ENCODE data around the gene USH1G.
A peak's percentile ranks its signal among the peaks of the same experiment; 100 is the strongest.
"Not testable (repeated sequence)": the region's sequence is repeated elsewhere in the genome, so short reads cannot be mapped to it uniquely, and the experiment has no call there.

The USH1G gene

GRCh38 chr17:74922694-74923537 is at the start of gene USH1G:
USH1G (minus strand) TSS chr17:74923255; CDS start chr17:74923073, 182 bp downstream.
- no peak for DNase-seq

GRCh38 chr17:74972107-74972972 is 49.3 kb upstream of the USH1G start, which contains the start of gene HID1:
HID1 (minus strand) TSS chr17:74972759; CDS start chr17:74972656, 103 bp downstream.
- DNase-seq: no peak

GRCh38 chr17:74971842-74972106 is 48.7 kb upstream of the USH1G start:
- no peak for DNase-seq

- no peak for DNase-seq
Observed at GRCh38 chr17:74971069-74971841, 48.2 kb upstream of the USH1G start.

- DNase-seq: no peak
Observed at GRCh38 chr17:74970395-74970794, 47.3 kb upstream of the USH1G start.

GRCh38 chr17:74969501-74969900 is 46.4 kb upstream of the USH1G start:
- DNase-seq: not testable (repeated sequence)

- no peak for DNase-seq
Observed at GRCh38 chr17:74968361-74968780, 45.3 kb upstream of the USH1G start.

GRCh38 chr17:74964988-74965622 is 42.0 kb upstream of the USH1G start:
- DNase-seq: no peak

GRCh38 chr17:74964246-74964761 is 41.2 kb upstream of the USH1G start:
- no peak for DNase-seq

GRCh38 chr17:74963656-74964055 is 40.6 kb upstream of the USH1G start:
- no peak for DNase-seq

- no peak for DNase-seq
Observed at GRCh38 chr17:74962622-74963394, 39.8 kb upstream of the USH1G start.

- peak; percentile 70 to 71 for DNase-seq
Observed at GRCh38 chr17:74961657-74962350, 38.7 kb upstream of the USH1G start.

GRCh38 chr17:74960570-74961342 is 37.7 kb upstream of the USH1G start:
- peak; percentile 11 to 22 for DNase-seq

- no peak for DNase-seq
Observed at GRCh38 chr17:74959826-74960515, 36.9 kb upstream of the USH1G start.

GRCh38 chr17:74957935-74958740 is 35.1 kb upstream of the USH1G start:
- peak; percentile 23 to 55 for DNase-seq

GRCh38 chr17:74956093-74956492 is 33.0 kb upstream of the USH1G start:
- no peak for DNase-seq

- DNase-seq: peak in 1 of 2 donors; percentile 27
Observed at GRCh38 chr17:74954665-74955421, 31.8 kb upstream of the USH1G start.

- no peak for DNase-seq
Observed at GRCh38 chr17:74954115-74954514, 31.1 kb upstream of the USH1G start.

Data from bone marrow (tissue), 2 donors.